CD14-positive monocyte (primary cell): ENCODE data around the gene SGCB. TPM values are rescaled to one million over a fixed set of nuclear protein-coding genes. Genes with fewer than 3 reads are reported as not detected.

ENCODE experiments used
- DNase-seq, 3 donors: peaks; one replicate each; pipeline ENCODE4 v3.0.0-alpha.2; 2011 to 2022
- H2AFZ ChIP-seq: 2 replicates; pipeline ENCODE4 v1.6.0; 2012; ENCODE audit warnings: mild to moderate bottlenecking, low read depth, low read length, inconsistent platforms; ENCODE audit not compliant: insufficient read depth, poor library complexity, severe bottlenecking
- H3K27ac ChIP-seq, 2 donors: 1 replicate in 1 of 2; 2 replicates in 1 of 2; pipeline ENCODE4 v1.5.1; 2012 to 2013; ENCODE audit warnings: low read length in 2 of 2, control low read depth in 1 of 2, inconsistent platforms in 1 of 2, low read depth in 1 of 2, mild to moderate bottlenecking in 1 of 2
- H3K27me3 ChIP-seq, 2 donors: one replicate each; pipeline versions ENCODE4 v1.6.0 to v1.6.1; 2011 to 2013; ENCODE audit warnings: low read length in 2 of 2; ENCODE audit not compliant: control insufficient read depth in 2 of 2, insufficient read depth in 2 of 2
- H3K36me3 ChIP-seq, 2 donors: replicated peaks in 1 of 2; 1 replicate in 1 of 2; 2 replicates in 1 of 2; pipeline versions ENCODE4 v1.5.1 to v1.6.1; 2012 to 2013; ENCODE audit warnings: low read length in 2 of 2, control low read depth in 1 of 2, inconsistent platforms in 1 of 2, mild to moderate bottlenecking in 1 of 2; ENCODE audit not compliant: insufficient read depth in 2 of 2, control insufficient read depth in 1 of 2
- H3K4me1 ChIP-seq, 2 donors: 1 replicate in 1 of 2; 2 replicates in 1 of 2; pipeline versions ENCODE4 v1.5.1 to v1.6.1; 2012 to 2013; ENCODE audit warnings: low read length in 2 of 2, control low read depth in 1 of 2, inconsistent platforms in 1 of 2, mild to moderate bottlenecking in 1 of 2, moderate library complexity in 1 of 2; ENCODE audit not compliant: insufficient read depth in 2 of 2, control insufficient read depth in 1 of 2
- H3K4me2 ChIP-seq: replicated peaks from 2 replicates; pipeline ENCODE3; 2012; ENCODE audit warnings: low read length, moderate library complexity, mild to moderate bottlenecking; ENCODE audit not compliant: poor library complexity, severe bottlenecking; ENCODE audit errors: extremely low read depth
- H3K4me3 ChIP-seq, 3 experiments: fragments of 200-600 bp in 1 of 3; sonication (generic) in 1 of 3; replicated peaks in 1 of 3; 1 replicate in 2 of 3; 2 replicates in 1 of 3; pipeline ENCODE4 v1.5.1; 2011 to 2013; ENCODE audit warnings: low read length in 3 of 3, mild to moderate bottlenecking in 3 of 3, control low read depth in 2 of 3, low read depth in 2 of 3, inconsistent platforms in 1 of 3, moderate library complexity in 1 of 3
- H3K79me2 ChIP-seq: 2 replicates; pipeline ENCODE4 v1.6.0; 2012; ENCODE audit warnings: mild to moderate bottlenecking, control low read depth, inconsistent platforms, low read length, moderate library complexity; ENCODE audit not compliant: insufficient read depth
- H3K9ac ChIP-seq: 2 replicates; pipeline ENCODE4 v1.6.0; 2017; ENCODE audit warnings: low read length, mild to moderate bottlenecking; ENCODE audit not compliant: insufficient read depth, poor library complexity, severe bottlenecking
- H3K9me3 ChIP-seq, 2 donors: replicated peaks in 1 of 2; 1 replicate in 1 of 2; 2 replicates in 1 of 2; pipeline versions ENCODE4 v1.5.1 to v1.6.1; 2012 to 2013; ENCODE audit warnings: low read length in 2 of 2, control low read depth in 1 of 2; ENCODE audit not compliant: control insufficient read depth in 1 of 2, insufficient read depth in 1 of 2
- H4K20me1 ChIP-seq: 2 replicates; pipeline ENCODE4 v1.6.0; 2012; ENCODE audit warnings: mild to moderate bottlenecking, low read length, control low read depth, moderate library complexity; ENCODE audit not compliant: insufficient read depth
- H3K27ac Mint-ChIP-seq, 7 donors: one replicate each; pipeline ENCODE4 v1.8.0; 2020; ENCODE audit warnings: mild to moderate bottlenecking in 7 of 7, mixed read lengths in 7 of 7, moderate library complexity in 6 of 7, inconsistent platforms in 2 of 7
- H3K27me3 Mint-ChIP-seq, 3 donors: one replicate each; pipeline ENCODE4 v1.8.0; 2021 to 2022; ENCODE audit warnings: low read depth in 3 of 3, mild to moderate bottlenecking in 3 of 3, mixed read lengths in 3 of 3, moderate library complexity in 3 of 3, inconsistent platforms in 1 of 3
- H3K36me3 Mint-ChIP-seq, 2 donors: one replicate each; pipeline ENCODE4 v1.8.0; 2020; ENCODE audit warnings: mixed read lengths in 2 of 2, inconsistent platforms in 1 of 2, mild to moderate bottlenecking in 1 of 2
- H3K4me1 Mint-ChIP-seq: one replicate; pipeline ENCODE4 v1.8.0; 2020; ENCODE audit warnings: mild to moderate bottlenecking, mixed read lengths
- H3K4me3 Mint-ChIP-seq, 2 donors: one replicate each; pipeline ENCODE4 v1.8.0; 2020; ENCODE audit warnings: mild to moderate bottlenecking in 2 of 2, mixed read lengths in 2 of 2, moderate library complexity in 1 of 2
- H3K9me3 Mint-ChIP-seq, 7 donors: one replicate each; pipeline ENCODE4 v1.8.0; 2020 to 2022; ENCODE audit warnings: mixed read lengths in 7 of 7, mild to moderate bottlenecking in 6 of 7, moderate library complexity in 6 of 7, inconsistent platforms in 2 of 7
- WGBS: methylation state at CpG from one replicate; pipeline ENCODE4 v1.1.5; 2013; ENCODE audit warnings: missing lambda C conversion rate; ENCODE audit not compliant: insufficient coverage; 5-methylcytosine and 5-hydroxymethylcytosine counted together
- intact Hi-C, 2 donors: fragments of 100-400 bp; cut with micrococcal nuclease; formaldehyde crosslinking; loops; one replicate each; pipeline versions ENCODE4 v1.15.0 to v1.15.1; 2023
- polyA plus RNA-seq, 3 donors: library from polyadenylated mRNA; depleted of rRNA in 1 of 3; unstranded in 2 of 3; stranded (reverse) in 1 of 3; fragments of 300-500 nt in 2 of 3; fragments of >200 nt in 1 of 3; fragmentation: Illumina TruSeq in 2 of 3; gene quantifications; 1 replicate in 2 of 3; 2 replicates in 1 of 3; pipeline ENCODE4 v1.2.3, GENCODE V29; 2012 to 2021
- TF ChIP-seq, protein P1 (sequence below): fragments of 200-600 bp; IDR thresholded peaks from one replicate; pipeline ENCODE4 v1.8.0; 2022; ENCODE audit warnings: antibody characterized with exemption, mild to moderate bottlenecking

SGCB gene
- polyA plus RNA-seq, 3 donors, result 0.77 to 0.96 (median 0.95) TPM

DNA sequence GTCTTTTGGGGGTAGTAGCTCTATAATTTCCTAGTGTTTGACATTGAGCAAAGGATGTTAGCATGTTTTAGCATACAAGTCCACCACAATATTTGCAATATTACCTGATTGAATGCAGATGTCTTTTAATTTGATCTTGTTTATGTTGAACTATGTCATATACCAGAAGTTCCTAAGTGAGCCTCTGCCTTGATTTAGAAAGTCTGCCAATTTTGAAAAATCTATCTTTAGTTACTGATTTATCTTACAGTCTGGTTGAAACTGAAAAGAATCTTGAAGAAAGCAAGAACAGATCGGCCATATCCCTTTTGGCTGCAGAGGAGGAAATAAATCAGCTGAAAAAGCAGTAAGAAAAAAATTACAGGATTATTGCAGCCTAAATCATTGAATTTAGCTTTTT lies 31.5 kb upstream of the SGCB start:
- H3K4me3 ChIP-seq, result no peak overlapping the region
- Mint-ChIP-seq H3K4me1 (no peaks in the 10 kb centered on the region), H3K4me3 (no peak overlapping the region), H3K27me3 (peaks cover 13 to 26% (median 20%) of the 10 kb centered on the region in 3 donors), H3K36me3 (no peaks in the 10 kb centered on the region), H3K9me3 (peaks cover 0 to 20% (median 6%) of the 10 kb centered on the region in 7 donors), H3K27ac (no peak overlapping the region)
- H3K36me3 ChIP-seq, result no peaks in the 10 kb centered on the region
- H2AFZ ChIP-seq, result no peak overlapping the region
- H3K9ac ChIP-seq, result no peak overlapping the region
- no peaks in the 10 kb centered on the region for H4K20me1 ChIP-seq
- TF ChIP-seq, protein P1, sequence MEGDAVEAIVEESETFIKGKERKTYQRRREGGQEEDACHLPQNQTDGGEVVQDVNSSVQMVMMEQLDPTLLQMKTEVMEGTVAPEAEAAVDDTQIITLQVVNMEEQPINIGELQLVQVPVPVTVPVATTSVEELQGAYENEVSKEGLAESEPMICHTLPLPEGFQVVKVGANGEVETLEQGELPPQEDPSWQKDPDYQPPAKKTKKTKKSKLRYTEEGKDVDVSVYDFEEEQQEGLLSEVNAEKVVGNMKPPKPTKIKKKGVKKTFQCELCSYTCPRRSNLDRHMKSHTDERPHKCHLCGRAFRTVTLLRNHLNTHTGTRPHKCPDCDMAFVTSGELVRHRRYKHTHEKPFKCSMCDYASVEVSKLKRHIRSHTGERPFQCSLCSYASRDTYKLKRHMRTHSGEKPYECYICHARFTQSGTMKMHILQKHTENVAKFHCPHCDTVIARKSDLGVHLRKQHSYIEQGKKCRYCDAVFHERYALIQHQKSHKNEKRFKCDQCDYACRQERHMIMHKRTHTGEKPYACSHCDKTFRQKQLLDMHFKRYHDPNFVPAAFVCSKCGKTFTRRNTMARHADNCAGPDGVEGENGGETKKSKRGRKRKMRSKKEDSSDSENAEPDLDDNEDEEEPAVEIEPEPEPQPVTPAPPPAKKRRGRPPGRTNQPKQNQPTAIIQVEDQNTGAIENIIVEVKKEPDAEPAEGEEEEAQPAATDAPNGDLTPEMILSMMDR, result no peak
- intact Hi-C loops, result no loop called here
- H3K9me3 ChIP-seq, result no peaks in the 10 kb centered on the region
- no peaks in the 10 kb centered on the region for H3K79me2 ChIP-seq
- no peak overlapping the region for H3K4me2 ChIP-seq
- H3K27me3 ChIP-seq, result peaks cover 13 to 14% of the 10 kb centered on the region in 2 donors
- no peak for DNase-seq
- WGBS, result no CpG with 5 or more reads among the region's 1 CpG
- no peak overlapping the region for H3K27ac ChIP-seq
- no peaks in the 10 kb centered on the region for H3K4me1 ChIP-seq

DNA sequence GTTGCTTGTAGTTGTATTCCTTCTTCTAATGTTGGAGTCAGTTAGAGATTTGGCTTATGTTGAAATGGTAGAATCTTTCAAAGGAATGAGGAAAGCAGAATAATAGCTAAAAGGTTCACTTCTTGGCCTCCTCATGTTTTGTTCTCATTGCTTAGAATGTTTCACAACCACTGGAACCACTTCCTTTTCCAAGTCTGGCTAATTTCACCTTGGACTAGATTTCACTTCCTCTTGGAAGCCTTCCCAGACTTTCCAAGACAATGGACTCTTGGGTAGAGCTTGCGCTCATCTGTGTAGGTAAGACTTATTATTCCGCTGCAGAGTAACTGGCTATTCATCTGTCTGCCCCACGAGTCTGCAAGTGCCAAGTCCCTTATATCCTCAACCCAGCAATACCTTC lies 21.3 kb upstream of the SGCB start:
- intact Hi-C loops, result no loop called here

More for the DNA sequence above, 21.3 kb upstream of the SGCB start:
- WGBS, result no CpG with 5 or more reads among the region's 3 CpGs
- Histone ChIP-seq H2AFZ (no peak overlapping the region), H3K79me2 (no peaks in the 10 kb centered on the region), H3K27me3 (no peaks in the 10 kb centered on the region), H3K4me3 (no peak overlapping the region), H3K9ac (no peak overlapping the region), H3K4me1 (peaks cover 31 to 42% of the 10 kb centered on the region in 2 donors), H3K4me2 (peak overlapping the region; percentile 38), H3K27ac (no peak overlapping the region), H3K36me3 (no peaks in the 10 kb centered on the region), H3K9me3 (no peaks in the 10 kb centered on the region), H4K20me1 (no peaks in the 10 kb centered on the region)
- Mint-ChIP-seq H3K4me1 (peaks cover 35% of the 10 kb centered on the region), H3K9me3 (peaks cover 0 to 2% (median 0%) of the 10 kb centered on the region in 7 donors), H3K4me3 (peak overlapping the region in 1 of 2 donors; percentile 12), H3K27ac (peak overlapping the region in 1 of 7 donors; percentile 11), H3K36me3 (no peaks in the 10 kb centered on the region), H3K27me3 (peaks cover 0 to 10% (median 9%) of the 10 kb centered on the region in 3 donors)
- DNase-seq, result peak in 2 of 3 donors; percentile 25 to 34
- TF ChIP-seq, protein P1, result no peak
